Measurements from ENCODE around the gene UQCRC1.

UQCRC1 gene

DNA sequence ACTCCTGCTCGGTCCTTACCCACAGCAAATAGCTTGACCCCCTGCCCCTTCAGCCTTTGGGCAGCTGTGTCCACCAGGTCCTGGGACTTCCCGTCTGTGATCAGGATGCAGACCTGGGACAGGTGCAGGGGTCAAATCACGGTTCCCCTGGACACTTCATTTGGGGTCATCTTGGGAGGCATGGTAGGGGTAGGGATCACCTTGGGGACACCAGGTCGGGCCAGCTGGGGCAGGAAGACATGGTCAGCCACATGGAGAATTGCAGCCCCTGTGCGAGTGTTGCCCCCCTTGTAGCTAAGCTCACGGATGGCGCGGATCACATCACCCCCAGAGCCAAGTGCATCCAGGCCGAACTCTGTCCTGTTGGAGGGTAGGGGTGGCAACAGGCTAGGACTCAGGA, 16.1 kb downstream of the UQCRC1 start:
- no peak overlapping the region for H3K4me3 ChIP-seq (ENCODE audit: low read length in 2 of 2)
- H3K9ac ChIP-seq (ENCODE audit: low read depth in 1 of 2, low read length in 2 of 2) = no peak overlapping the region
- H3K4me1 ChIP-seq (ENCODE audit: control insufficient read depth in 2 of 2, insufficient read depth in 2 of 2, low read length in 2 of 2) = peaks cover 7 to 12% of the 10 kb centered on the region in 2 donors

DNA sequence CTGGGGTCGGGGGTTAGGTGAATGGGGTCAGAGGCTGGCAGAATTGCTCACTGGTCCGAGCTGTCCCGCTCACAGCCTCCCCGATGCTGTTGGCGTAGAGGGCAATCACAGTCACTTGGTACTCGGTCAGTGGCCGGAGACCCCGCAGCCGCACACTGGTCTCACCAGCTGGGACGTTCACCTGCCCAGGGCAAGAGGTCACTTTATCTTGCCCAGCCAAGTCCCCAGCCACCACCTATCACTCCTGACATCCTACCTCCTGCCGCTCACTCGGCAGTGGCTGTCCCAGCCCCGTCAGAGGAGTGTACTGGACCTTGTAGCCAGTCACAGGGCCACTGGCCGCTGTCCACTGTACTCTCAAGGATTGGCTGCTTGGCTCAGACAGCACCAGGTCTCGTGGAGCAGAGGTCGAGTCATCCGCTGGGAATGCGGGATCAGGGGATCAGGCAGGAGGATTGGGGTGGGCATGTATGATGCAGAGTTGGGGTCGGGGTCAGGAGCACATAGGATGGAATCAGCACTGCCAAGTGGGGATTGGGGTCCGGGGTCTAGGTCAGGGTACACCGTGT, 16.8 kb downstream of the UQCRC1 start:
- H3K27ac ChIP-seq (ENCODE audit: low read depth in 2 of 2, low read length in 2 of 2) = no peak overlapping the region
- peaks cover 4 to 7% of the 10 kb centered on the region in 2 donors for H3K4me1 ChIP-seq (ENCODE audit: control insufficient read depth in 2 of 2, insufficient read depth in 2 of 2, low read length in 2 of 2)
- H3K4me3 ChIP-seq (ENCODE audit: low read length in 2 of 2) = no peak overlapping the region
- no peak overlapping the region for H3K9ac ChIP-seq (ENCODE audit: low read depth in 1 of 2, low read length in 2 of 2)
- H3K36me3 ChIP-seq (ENCODE audit: control insufficient read depth in 2 of 2, insufficient read depth in 2 of 2, low read length in 2 of 2) = peaks cover 0 to 2% of the 10 kb centered on the region in 2 donors
- peaks cover 0 to 7% of the 10 kb centered on the region in 2 donors for H3K27me3 ChIP-seq (ENCODE audit: control insufficient read depth in 2 of 2, insufficient read depth in 2 of 2, low read length in 2 of 2)
- no peaks in the 10 kb centered on the region for H3K9me3 ChIP-seq (ENCODE audit: control insufficient read depth in 2 of 2, low read length in 2 of 2)

More for the DNA sequence above, 16.1 kb downstream of the UQCRC1 start:
- Histone ChIP-seq H3K27me3 (ENCODE audit: control insufficient read depth in 2 of 2, insufficient read depth in 2 of 2, low read length in 2 of 2) (peaks cover 0 to 7% of the 10 kb centered on the region in 2 donors), H3K36me3 (ENCODE audit: control insufficient read depth in 2 of 2, insufficient read depth in 2 of 2, low read length in 2 of 2) (peaks cover 1 to 6% of the 10 kb centered on the region in 2 donors), H3K9me3 (ENCODE audit: control insufficient read depth in 2 of 2, low read length in 2 of 2) (no peaks in the 10 kb centered on the region), H3K27ac (ENCODE audit: low read depth in 2 of 2, low read length in 2 of 2) (no peak overlapping the region)

DNA sequence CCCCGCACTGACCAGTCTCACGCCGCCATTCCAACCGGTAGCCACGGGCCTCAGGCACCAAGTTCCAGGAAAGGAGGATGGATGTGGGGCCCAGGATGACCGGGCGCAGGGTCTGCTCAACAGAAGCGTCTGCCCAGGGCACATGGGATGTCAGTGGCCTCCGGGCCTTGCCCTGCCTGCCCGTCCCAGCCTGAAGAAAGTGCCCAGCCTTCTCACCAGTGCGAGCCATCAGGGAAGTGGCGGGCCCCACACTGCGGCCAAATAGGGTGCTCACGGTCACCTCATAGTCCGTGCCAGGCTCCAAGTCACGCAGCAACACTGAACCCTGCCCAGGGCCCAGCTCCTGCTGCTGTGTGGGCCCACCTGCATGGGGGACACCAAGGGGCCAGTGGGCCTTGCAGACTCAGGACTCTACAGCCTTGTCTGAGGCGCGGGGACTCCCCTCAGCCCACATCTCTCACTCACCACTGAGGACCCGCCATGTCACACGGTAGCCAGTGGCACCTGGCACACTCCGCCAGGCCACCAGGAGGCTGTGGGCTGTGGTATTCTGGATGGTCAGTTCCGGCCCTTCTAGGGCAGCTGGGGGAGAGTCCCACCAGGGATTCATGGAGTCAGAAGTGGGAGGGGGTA, 17.4 kb downstream of the UQCRC1 start:
- Histone ChIP-seq H3K36me3 (ENCODE audit: control insufficient read depth in 2 of 2, insufficient read depth in 2 of 2, low read length in 2 of 2) (no peaks in the 10 kb centered on the region), H3K27me3 (ENCODE audit: control insufficient read depth in 2 of 2, insufficient read depth in 2 of 2, low read length in 2 of 2) (peaks cover 0 to 7% of the 10 kb centered on the region in 2 donors), H3K9ac (ENCODE audit: low read depth in 1 of 2, low read length in 2 of 2) (no peak overlapping the region), H3K27ac (ENCODE audit: low read depth in 2 of 2, low read length in 2 of 2) (no peak overlapping the region), H3K4me1 (ENCODE audit: control insufficient read depth in 2 of 2, insufficient read depth in 2 of 2, low read length in 2 of 2) (peaks cover 4 to 7% of the 10 kb centered on the region in 2 donors), H3K9me3 (ENCODE audit: control insufficient read depth in 2 of 2, low read length in 2 of 2) (no peaks in the 10 kb centered on the region), H3K4me3 (ENCODE audit: low read length in 2 of 2) (no peak overlapping the region)

DNA sequence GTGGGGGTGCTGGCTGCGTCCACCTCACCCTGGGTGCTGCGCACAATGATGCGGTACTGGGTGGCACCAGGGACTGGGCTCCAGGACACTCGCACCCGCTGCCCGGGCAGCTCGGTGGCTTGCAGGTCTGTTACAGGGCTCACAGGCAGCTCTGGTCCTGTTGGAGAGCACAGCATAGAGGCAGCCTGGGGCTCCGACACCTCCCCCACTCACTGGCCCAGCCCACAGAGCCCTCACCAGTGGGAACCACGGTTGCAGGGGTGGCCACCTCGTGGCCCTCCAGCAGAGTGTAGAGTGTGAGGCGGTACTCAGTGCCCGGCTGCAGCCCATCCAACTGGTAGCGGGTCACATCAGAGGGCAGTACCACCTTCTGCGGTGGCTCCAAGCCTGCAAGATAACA, 18.0 kb downstream of the UQCRC1 start:
- Histone ChIP-seq H3K27ac (ENCODE audit: low read depth in 2 of 2, low read length in 2 of 2) (no peak overlapping the region), H3K4me1 (ENCODE audit: control insufficient read depth in 2 of 2, insufficient read depth in 2 of 2, low read length in 2 of 2) (peaks cover 4 to 7% of the 10 kb centered on the region in 2 donors), H3K4me3 (ENCODE audit: low read length in 2 of 2) (no peak overlapping the region), H3K9ac (ENCODE audit: low read depth in 1 of 2, low read length in 2 of 2) (no peak overlapping the region), H3K27me3 (ENCODE audit: control insufficient read depth in 2 of 2, insufficient read depth in 2 of 2, low read length in 2 of 2) (peaks cover 0 to 7% of the 10 kb centered on the region in 2 donors), H3K9me3 (ENCODE audit: control insufficient read depth in 2 of 2, low read length in 2 of 2) (no peaks in the 10 kb centered on the region), H3K36me3 (ENCODE audit: control insufficient read depth in 2 of 2, insufficient read depth in 2 of 2, low read length in 2 of 2) (no peaks in the 10 kb centered on the region)

DNA sequence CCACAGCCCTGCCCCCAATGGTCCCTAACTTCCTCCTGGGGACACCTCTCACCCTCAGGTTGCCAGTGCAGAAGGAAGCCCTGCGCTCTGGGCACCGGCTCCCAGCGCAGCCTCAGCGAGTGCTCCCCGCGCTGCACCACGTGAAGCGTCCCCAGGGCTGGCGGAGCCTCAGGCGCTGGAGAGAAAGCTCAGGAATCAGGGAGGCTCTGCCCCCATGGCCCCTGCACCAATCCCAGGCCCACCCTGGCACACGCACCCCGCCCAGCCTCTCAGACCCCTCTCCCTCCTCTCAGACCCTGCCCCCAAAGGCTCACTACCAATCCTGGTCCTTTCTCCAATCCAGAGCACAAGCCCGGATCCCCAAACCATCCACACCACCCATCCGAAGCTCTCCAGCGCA, 21.2 kb downstream of the UQCRC1 start:
- H3K9me3 ChIP-seq (ENCODE audit: control insufficient read depth in 2 of 2, low read length in 2 of 2) = no peaks in the 10 kb centered on the region
- H3K27ac ChIP-seq (ENCODE audit: low read depth in 2 of 2, low read length in 2 of 2) = no peak overlapping the region
- no peaks in the 10 kb centered on the region for H3K4me1 ChIP-seq (ENCODE audit: control insufficient read depth in 2 of 2, insufficient read depth in 2 of 2, low read length in 2 of 2)
- H3K4me3 ChIP-seq (ENCODE audit: low read length in 2 of 2) = no peak overlapping the region
- no peaks in the 10 kb centered on the region for H3K27me3 ChIP-seq (ENCODE audit: control insufficient read depth in 2 of 2, insufficient read depth in 2 of 2, low read length in 2 of 2)
- no peak overlapping the region for H3K9ac ChIP-seq (ENCODE audit: low read depth in 1 of 2, low read length in 2 of 2)
- H3K36me3 ChIP-seq (ENCODE audit: control insufficient read depth in 2 of 2, insufficient read depth in 2 of 2, low read length in 2 of 2) = no peaks in the 10 kb centered on the region

DNA sequence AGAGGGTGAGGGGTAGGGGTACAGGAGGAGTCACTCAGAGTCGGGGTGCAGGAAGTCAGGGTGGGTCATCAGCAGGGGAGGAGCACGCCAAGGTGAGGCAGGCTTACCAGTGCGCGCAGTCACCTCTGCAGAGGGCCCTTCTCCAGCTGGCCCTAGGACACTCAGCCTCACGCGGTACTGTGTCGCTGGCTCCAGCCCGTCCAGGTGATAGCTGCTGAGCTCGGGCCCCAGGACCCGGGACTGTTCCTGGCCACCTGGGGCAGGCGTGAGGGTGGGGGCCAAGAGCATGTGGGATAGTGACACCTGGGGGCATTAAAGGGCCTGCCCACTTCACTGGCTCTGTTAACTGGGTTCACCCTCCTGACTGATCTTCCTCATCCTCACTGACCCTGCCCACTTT, 21.8 kb downstream of the UQCRC1 start:
- no peak overlapping the region for H3K9ac ChIP-seq (ENCODE audit: low read depth in 1 of 2, low read length in 2 of 2)
- H3K36me3 ChIP-seq (ENCODE audit: control insufficient read depth in 2 of 2, insufficient read depth in 2 of 2, low read length in 2 of 2) = no peaks in the 10 kb centered on the region
- no peaks in the 10 kb centered on the region for H3K9me3 ChIP-seq (ENCODE audit: control insufficient read depth in 2 of 2, low read length in 2 of 2)
- no peak overlapping the region for H3K27ac ChIP-seq (ENCODE audit: low read depth in 2 of 2, low read length in 2 of 2)
- no peak overlapping the region for H3K4me3 ChIP-seq (ENCODE audit: low read length in 2 of 2)
- no peaks in the 10 kb centered on the region for H3K4me1 ChIP-seq (ENCODE audit: control insufficient read depth in 2 of 2, insufficient read depth in 2 of 2, low read length in 2 of 2)
- no peaks in the 10 kb centered on the region for H3K27me3 ChIP-seq (ENCODE audit: control insufficient read depth in 2 of 2, insufficient read depth in 2 of 2, low read length in 2 of 2)

DNA sequence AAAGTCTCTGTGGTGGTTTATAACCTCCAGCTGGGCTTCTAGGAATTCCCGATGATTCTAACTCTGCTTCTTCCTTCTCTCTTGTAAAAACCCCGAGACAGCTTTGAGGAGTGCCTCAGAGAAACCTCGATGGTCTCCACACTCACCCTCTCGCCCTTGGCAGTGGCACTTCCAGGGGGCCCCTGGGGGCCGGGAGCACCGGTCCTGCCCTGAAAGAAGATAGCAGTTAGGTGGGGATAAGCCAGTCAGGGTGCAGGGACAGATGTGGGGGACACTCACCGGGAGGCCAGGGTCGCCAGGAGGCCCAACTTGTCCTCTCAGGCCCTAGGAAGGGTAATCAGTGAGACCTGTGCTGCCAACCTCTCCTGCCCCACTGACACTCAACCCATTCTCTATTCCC, 24.0 kb downstream of the UQCRC1 start:
- Histone ChIP-seq H3K9ac (ENCODE audit: low read depth in 1 of 2, low read length in 2 of 2) (no peak overlapping the region), H3K27me3 (ENCODE audit: control insufficient read depth in 2 of 2, insufficient read depth in 2 of 2, low read length in 2 of 2) (no peaks in the 10 kb centered on the region), H3K27ac (ENCODE audit: low read depth in 2 of 2, low read length in 2 of 2) (no peak overlapping the region), H3K4me1 (ENCODE audit: control insufficient read depth in 2 of 2, insufficient read depth in 2 of 2, low read length in 2 of 2) (no peaks in the 10 kb centered on the region), H3K36me3 (ENCODE audit: control insufficient read depth in 2 of 2, insufficient read depth in 2 of 2, low read length in 2 of 2) (no peaks in the 10 kb centered on the region), H3K9me3 (ENCODE audit: control insufficient read depth in 2 of 2, low read length in 2 of 2) (no peaks in the 10 kb centered on the region), H3K4me3 (ENCODE audit: low read length in 2 of 2) (no peak overlapping the region)

DNA sequence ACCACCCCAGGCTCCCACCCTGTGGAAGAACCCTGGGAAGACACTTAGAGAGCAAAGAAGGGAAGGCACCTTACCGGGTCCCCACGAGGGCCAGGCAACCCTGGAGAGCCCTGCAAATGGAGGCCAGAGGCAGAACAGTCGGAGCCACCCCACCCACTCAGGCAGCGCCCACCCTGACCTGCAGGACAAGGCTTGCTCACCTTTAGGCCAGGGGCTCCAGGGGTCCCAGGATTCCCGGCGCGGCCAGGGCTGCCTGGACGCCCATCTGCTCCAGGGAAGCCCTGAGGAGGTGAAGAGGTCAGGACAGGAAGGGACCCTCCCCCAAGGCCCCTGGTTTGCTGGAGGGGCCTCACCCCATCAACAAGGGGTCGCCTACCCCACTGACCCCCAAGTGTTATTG, 24.6 kb downstream of the UQCRC1 start:
- no peaks in the 10 kb centered on the region for H3K9me3 ChIP-seq (ENCODE audit: control insufficient read depth in 2 of 2, low read length in 2 of 2)
- no peaks in the 10 kb centered on the region for H3K4me1 ChIP-seq (ENCODE audit: control insufficient read depth in 2 of 2, insufficient read depth in 2 of 2, low read length in 2 of 2)
- no peaks in the 10 kb centered on the region for H3K27me3 ChIP-seq (ENCODE audit: control insufficient read depth in 2 of 2, insufficient read depth in 2 of 2, low read length in 2 of 2)
- H3K4me3 ChIP-seq (ENCODE audit: low read length in 2 of 2) = no peak overlapping the region
- no peak overlapping the region for H3K9ac ChIP-seq (ENCODE audit: low read depth in 1 of 2, low read length in 2 of 2)
- no peaks in the 10 kb centered on the region for H3K36me3 ChIP-seq (ENCODE audit: control insufficient read depth in 2 of 2, insufficient read depth in 2 of 2, low read length in 2 of 2)
- H3K27ac ChIP-seq (ENCODE audit: low read depth in 2 of 2, low read length in 2 of 2) = no peak overlapping the region

DNA sequence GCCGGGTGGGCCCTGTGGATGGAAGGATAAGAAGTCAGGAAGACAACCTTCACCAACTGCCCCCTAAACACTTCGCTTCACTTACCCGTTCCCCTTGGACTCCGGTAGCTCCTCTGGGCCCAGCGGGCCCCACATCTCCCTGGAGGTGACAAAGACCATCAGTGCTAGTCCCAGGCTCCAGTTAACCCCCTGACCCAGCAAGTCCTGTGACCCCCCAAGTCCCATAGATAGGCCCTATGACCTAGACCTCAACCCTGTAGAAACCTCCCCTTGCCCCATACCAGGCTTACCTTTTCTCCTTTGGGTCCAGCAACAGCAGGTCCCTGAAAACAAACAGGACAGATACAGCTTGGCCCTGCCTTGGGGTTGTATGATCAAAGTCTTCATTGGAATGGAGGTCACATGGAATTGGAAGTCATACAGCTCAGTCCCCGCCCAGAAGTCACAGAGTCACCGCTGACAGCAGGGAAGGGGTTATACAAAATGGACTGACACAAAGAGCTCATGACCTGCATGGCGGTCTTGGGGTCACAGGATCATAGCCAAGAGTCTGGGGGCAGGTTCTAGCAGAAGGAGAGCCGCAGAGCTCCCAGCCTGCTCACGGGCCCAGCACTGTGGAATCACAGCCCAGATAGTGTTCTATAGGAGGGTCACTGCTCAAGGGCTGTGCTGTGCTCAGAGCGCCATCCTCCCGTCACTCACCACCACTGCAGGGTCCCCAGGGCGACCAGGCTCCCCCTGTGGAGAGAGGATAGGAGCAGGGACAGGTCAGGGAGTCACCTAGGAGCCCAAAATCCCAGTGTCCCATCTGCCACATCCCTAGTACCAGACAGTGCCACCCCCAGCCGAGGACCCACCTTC, 27.6 kb downstream of the UQCRC1 start:
- Histone ChIP-seq H3K4me3 (ENCODE audit: low read length in 2 of 2) (no peak overlapping the region), H3K9ac (ENCODE audit: low read depth in 1 of 2, low read length in 2 of 2) (no peak overlapping the region), H3K27me3 (ENCODE audit: control insufficient read depth in 2 of 2, insufficient read depth in 2 of 2, low read length in 2 of 2) (no peaks in the 10 kb centered on the region), H3K27ac (ENCODE audit: low read depth in 2 of 2, low read length in 2 of 2) (no peak overlapping the region), H3K4me1 (ENCODE audit: control insufficient read depth in 2 of 2, insufficient read depth in 2 of 2, low read length in 2 of 2) (no peaks in the 10 kb centered on the region), H3K9me3 (ENCODE audit: control insufficient read depth in 2 of 2, low read length in 2 of 2) (no peaks in the 10 kb centered on the region), H3K36me3 (ENCODE audit: control insufficient read depth in 2 of 2, insufficient read depth in 2 of 2, low read length in 2 of 2) (no peaks in the 10 kb centered on the region)

DNA sequence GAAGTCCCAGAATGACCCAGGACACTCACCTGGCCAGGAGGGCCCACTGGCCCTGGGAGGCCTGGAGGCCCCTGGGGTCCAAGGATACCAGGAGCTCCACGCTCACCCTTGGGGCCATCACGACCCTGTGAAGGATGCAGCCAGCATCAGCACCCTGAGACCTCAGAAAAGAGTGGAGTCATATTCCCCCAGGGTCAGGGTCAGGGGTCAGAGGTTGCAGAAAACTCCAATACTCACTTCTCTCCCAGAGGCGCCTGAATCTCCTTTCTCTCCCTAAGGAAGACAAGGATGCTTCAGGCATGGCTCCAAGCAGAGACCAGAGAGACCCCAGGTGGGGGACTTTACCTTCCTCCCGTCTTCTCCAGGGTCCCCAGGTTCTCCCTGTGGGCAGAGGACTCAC, 32.8 kb downstream of the UQCRC1 start:
- H3K4me3 ChIP-seq (ENCODE audit: low read length in 2 of 2) = no peak overlapping the region
- H3K27ac ChIP-seq (ENCODE audit: low read depth in 2 of 2, low read length in 2 of 2) = no peak overlapping the region
- H3K36me3 ChIP-seq (ENCODE audit: control insufficient read depth in 2 of 2, insufficient read depth in 2 of 2, low read length in 2 of 2) = no peaks in the 10 kb centered on the region
- H3K9me3 ChIP-seq (ENCODE audit: control insufficient read depth in 2 of 2, low read length in 2 of 2) = no peaks in the 10 kb centered on the region
- no peaks in the 10 kb centered on the region for H3K4me1 ChIP-seq (ENCODE audit: control insufficient read depth in 2 of 2, insufficient read depth in 2 of 2, low read length in 2 of 2)
- no peaks in the 10 kb centered on the region for H3K27me3 ChIP-seq (ENCODE audit: control insufficient read depth in 2 of 2, insufficient read depth in 2 of 2, low read length in 2 of 2)
- no peak overlapping the region for H3K9ac ChIP-seq (ENCODE audit: low read depth in 1 of 2, low read length in 2 of 2)

Measured in mucosa of rectum (tissue), 2 donors.